Spinal cord (tissue), 10 donors: ENCODE results near the gene LRP5. TPM values are rescaled to one million over a fixed set of nuclear protein-coding genes. Genes with fewer than 3 reads are reported as not detected.
A peak's percentile ranks its signal among the peaks of the same experiment; 100 is the strongest.
"Not testable (repeated sequence)": the region's sequence is repeated elsewhere in the genome, so short reads cannot be mapped to it uniquely, and the experiment has no call there.

ENCODE experiments used
- DNase-seq, 6 donors: peaks; one replicate each; pipeline versions ENCODE4 v3.0.0 to v3.0.0-alpha.2; 2013 to 2015; ENCODE audit warnings: low spot score in 6 of 6, low read depth in 4 of 6
- H3K27ac ChIP-seq: one replicate; pipeline ENCODE4 v1.5.1; 2013; ENCODE audit warnings: low read depth, low read length, control low read depth
- H3K27me3 ChIP-seq: one replicate; pipeline ENCODE4 v1.6.1; 2013; ENCODE audit warnings: low read length; ENCODE audit not compliant: control insufficient read depth, insufficient read depth
- H3K36me3 ChIP-seq: one replicate; pipeline ENCODE4 v1.6.1; 2013; ENCODE audit warnings: low read length; ENCODE audit not compliant: control insufficient read depth, insufficient read depth
- H3K4me1 ChIP-seq: one replicate; pipeline ENCODE4 v1.6.1; 2013; ENCODE audit warnings: low read length; ENCODE audit not compliant: control insufficient read depth, insufficient read depth
- H3K4me3 ChIP-seq: one replicate; pipeline ENCODE4 v1.5.1; 2013; ENCODE audit warnings: low read depth, low read length, control low read depth
- H3K9me3 ChIP-seq: one replicate; pipeline ENCODE4 v1.6.1; 2013; ENCODE audit warnings: low read length; ENCODE audit not compliant: control insufficient read depth, insufficient read depth
- WGBS: methylation state at CpG from one replicate; pipeline ENCODE4 v1.1.5; 2013; ENCODE audit warnings: missing lambda C conversion rate; ENCODE audit not compliant: insufficient coverage; 5-methylcytosine and 5-hydroxymethylcytosine counted together
- polyA plus RNA-seq, 2 donors: library from polyadenylated mRNA; unstranded; fragments of 120-200 nt; gene quantifications; one replicate each; pipeline ENCODE4 v1.2.1, GENCODE V29; 2013; ENCODE audit not compliant: insufficient read length in 2 of 2
- total RNA-seq, 2 donors: library from RNA; depleted of rRNA in 1 of 2; stranded (reverse); fragments of 120-200 nt in 1 of 2; fragments of >200 nt in 1 of 2; gene quantifications; one replicate each; pipeline versions ENCODE4 v1.2.3 to v1.2.4, GENCODE V29; 2013 to 2014
- donor health status: healthy.

The LRP5 gene
- total and polyA plus RNA-seq, 4 donors = 12.8 to 32.4 (median 25.7) TPM

DNA sequence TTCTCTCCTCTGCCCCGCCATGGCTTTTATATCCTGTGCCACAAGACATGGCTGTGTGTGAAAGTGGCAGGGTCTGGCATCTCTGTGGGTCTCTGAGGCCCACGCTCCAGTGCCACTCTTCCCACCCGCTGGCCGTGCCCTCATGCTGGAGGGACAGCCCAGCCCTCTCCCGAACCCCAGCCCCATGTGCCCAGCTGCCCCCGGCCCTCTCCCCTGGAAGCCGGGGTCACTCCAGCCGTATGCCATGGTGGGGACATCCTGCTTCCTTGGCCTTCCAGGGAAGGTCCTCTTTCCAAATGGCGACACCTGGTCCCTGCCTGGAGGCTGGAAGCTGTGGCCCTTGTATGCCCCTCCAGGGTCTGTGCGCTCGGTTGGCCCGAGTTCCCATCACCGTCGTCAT is 84.9 kb downstream of the LRP5 start:
- WGBS = 92% methylated on average over 14 of the region's 14 CpGs
- Histone ChIP-seq H3K27ac (peak overlapping the region; percentile 54), H3K36me3 (peaks cover 41% of the 10 kb centered on the region), H3K4me3 (no peak overlapping the region), H3K4me1 (peaks cover 47% of the 10 kb centered on the region), H3K27me3 (no peaks in the 10 kb centered on the region), H3K9me3 (no peaks in the 10 kb centered on the region)
- DNase-seq = no peak

GRCh38 chr11:68398995-68399851 is 86.8 kb downstream of the LRP5 start:
- WGBS = 47% methylated on average over 13 of the region's 17 CpGs
- peaks cover 47% of the 10 kb centered on the region for H3K4me1 ChIP-seq

DNA sequence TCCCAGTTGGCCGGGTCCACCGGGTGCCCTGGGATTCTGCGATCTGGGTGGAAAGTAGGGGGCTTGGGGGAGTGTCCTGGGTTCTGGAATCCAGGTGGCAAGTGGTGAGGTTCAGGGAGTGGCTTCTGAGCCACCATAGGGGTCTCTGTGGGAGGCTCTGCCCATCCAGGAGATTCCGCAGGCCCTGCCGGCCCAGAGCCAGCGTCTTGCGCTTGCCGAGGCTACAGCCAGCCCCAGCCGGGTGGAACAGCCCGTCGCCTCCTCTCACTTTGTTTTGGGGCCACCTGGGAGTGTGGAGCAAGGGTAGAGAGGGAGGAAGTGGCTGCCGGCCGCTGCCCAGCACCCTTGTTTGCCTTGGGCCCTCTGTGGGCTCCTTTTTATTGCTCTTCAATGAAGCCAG is 87.5 kb downstream of the LRP5 start:
- H3K27ac ChIP-seq = peak overlapping the region; percentile 71
- 70% methylated on average over 10 of the region's 13 CpGs for WGBS
- no peaks in the 10 kb centered on the region for H3K27me3 ChIP-seq
- H3K9me3 ChIP-seq = no peaks in the 10 kb centered on the region
- DNase-seq = no peak
- H3K4me3 ChIP-seq = no peak overlapping the region
- peaks cover 47% of the 10 kb centered on the region for H3K4me1 ChIP-seq
- peaks cover 62% of the 10 kb centered on the region for H3K36me3 ChIP-seq

More at GRCh38 chr11:68398995-68399851, 86.8 kb downstream of the LRP5 start:
- no peaks in the 10 kb centered on the region for H3K9me3 ChIP-seq
- H3K4me3 ChIP-seq = no peak overlapping the region
- H3K27ac ChIP-seq = peak overlapping the region; percentile 71
- H3K27me3 ChIP-seq = no peaks in the 10 kb centered on the region
- peak in 2 of 6 donors; percentile 70 to 73 for DNase-seq
- H3K36me3 ChIP-seq = peaks cover 61% of the 10 kb centered on the region

GRCh38 chr11:68400584-68400983 is 88.2 kb downstream of the LRP5 start:
- H3K4me1 ChIP-seq = peaks cover 46% of the 10 kb centered on the region

DNA sequence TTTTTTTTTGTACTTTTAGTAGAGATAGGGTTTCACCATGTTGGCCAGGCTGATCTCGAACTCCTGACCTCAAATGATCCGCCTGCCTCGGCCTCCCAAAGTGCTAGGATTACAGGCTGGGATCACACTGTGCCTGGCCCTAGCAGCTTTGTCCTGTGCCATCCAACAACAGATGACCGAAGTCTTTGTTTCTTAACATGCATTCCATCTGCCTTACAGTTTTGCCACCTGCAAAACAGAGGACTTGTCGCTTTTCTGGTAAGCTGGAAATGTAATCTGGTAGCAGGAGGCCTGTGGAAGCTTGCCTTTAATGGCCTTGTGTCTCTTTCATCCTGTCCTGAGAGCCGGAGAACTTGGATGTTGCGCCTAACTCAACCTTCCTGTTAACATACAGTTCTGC is 89.5 kb downstream of the LRP5 start:
- H3K27ac ChIP-seq = no peak overlapping the region
- no peaks in the 10 kb centered on the region for H3K9me3 ChIP-seq
- 76% methylated on average over 6 of the region's 7 CpGs for whole genome bisulfite sequencing
- peaks cover 62% of the 10 kb centered on the region for H3K36me3 ChIP-seq
- no peak overlapping the region for H3K4me3 ChIP-seq
- no peaks in the 10 kb centered on the region for H3K27me3 ChIP-seq
- DNase-seq = no peak
- peaks cover 37% of the 10 kb centered on the region for H3K4me1 ChIP-seq

More at GRCh38 chr11:68400584-68400983, 88.2 kb downstream of the LRP5 start:
- H3K27ac ChIP-seq, H3K9me3 ChIP-seq, H3K4me3 ChIP-seq, DNase-seq, H3K27me3 ChIP-seq: not testable (repeated sequence)
- peaks cover 63% of the 10 kb centered on the region for H3K36me3 ChIP-seq
- no CpG with 5 or more reads among the region's 7 CpGs for WGBS

GRCh38 chr11:68402355-68403031 is 90.1 kb downstream of the LRP5 start:
- WGBS = 95% methylated on average over 11 of the region's 15 CpGs
- H3K4me1 ChIP-seq = peaks cover 31% of the 10 kb centered on the region
- H3K27me3 ChIP-seq = no peaks in the 10 kb centered on the region
- H3K9me3 ChIP-seq = no peaks in the 10 kb centered on the region
- H3K4me3 ChIP-seq = no peak overlapping the region
- no peak overlapping the region for H3K27ac ChIP-seq
- peaks cover 56% of the 10 kb centered on the region for H3K36me3 ChIP-seq
- DNase-seq = no peak

GRCh38 chr11:68403424-68403823 is 91.0 kb downstream of the LRP5 start:
- Histone ChIP-seq H3K27ac (no peak overlapping the region), H3K9me3 (no peaks in the 10 kb centered on the region), H3K4me3 (no peak overlapping the region), H3K27me3 (no peaks in the 10 kb centered on the region), H3K36me3 (peaks cover 60% of the 10 kb centered on the region), H3K4me1 (peaks cover 22% of the 10 kb centered on the region)
- DNase-seq = no peak
- WGBS = 98% methylated on average over 18 of the region's 18 CpGs

DNA sequence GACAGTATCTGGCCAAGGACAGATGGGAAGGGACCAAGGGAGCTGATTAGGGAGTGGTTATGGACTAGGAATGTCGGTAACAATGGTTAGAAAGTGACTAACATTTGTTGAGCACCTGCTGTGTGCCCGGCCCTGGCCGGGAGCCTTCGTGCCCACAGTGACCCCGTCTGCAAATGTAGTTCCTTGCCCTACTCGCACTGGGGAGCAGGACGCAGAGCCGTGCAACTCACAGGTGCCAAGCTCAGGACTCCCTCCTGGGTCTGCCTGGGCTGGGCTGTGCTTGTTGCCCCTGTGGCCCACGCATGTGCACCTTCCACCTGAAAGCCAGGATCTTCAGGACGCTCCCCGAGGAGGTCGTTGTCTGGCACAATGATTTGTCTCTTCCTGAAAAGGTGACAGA is 91.4 kb downstream of the LRP5 start:
- Histone ChIP-seq H3K27me3 (no peaks in the 10 kb centered on the region), H3K9me3 (no peaks in the 10 kb centered on the region), H3K4me1 (peaks cover 18% of the 10 kb centered on the region), H3K36me3 (peaks cover 63% of the 10 kb centered on the region), H3K27ac (no peak overlapping the region), H3K4me3 (no peak overlapping the region)
- DNase-seq = no peak
- 93% methylated on average over 12 of the region's 12 CpGs for WGBS

GRCh38 chr11:68406324-68407313 is 94.2 kb downstream of the LRP5 start:
- WGBS = 85% methylated on average over 22 of the region's 34 CpGs
- Histone ChIP-seq H3K27me3 (no peaks in the 10 kb centered on the region), H3K27ac (peak overlapping the region; percentile 15), H3K4me1 (peaks cover 4% of the 10 kb centered on the region), H3K36me3 (peaks cover 71% of the 10 kb centered on the region), H3K9me3 (no peaks in the 10 kb centered on the region), H3K4me3 (no peak overlapping the region)
- no peak for DNase-seq
